B cell (primary cell): ENCODE measurements around the gene GGCX. TPM values are rescaled to one million over a fixed set of nuclear protein-coding genes. Genes with fewer than 3 reads are reported as not detected.

ENCODE experiments used
- ATAC-seq: fragments of 200-7000 bp; cut with Tn5 transposase; one replicate; pipeline ENCODE4 v1.10.0; 2021; ENCODE audit warnings: low read depth, mild to moderate bottlenecking, moderate number of reproducible peaks, moderate library complexity
- CTCF ChIA-PET: fragments of 350-600 bp; sonication (Branson Sonifier 250); formaldehyde crosslinking; loops from one replicate; lab custom pipeline; 2021; ENCODE audit warnings: antibody characterized with exemption, inconsistent platforms; lab: Charles Lee
- POLR2A ChIA-PET: fragments of 350-600 bp; sonication (Branson Sonifier 250); formaldehyde crosslinking; loops from one replicate; lab custom pipeline; 2021; ENCODE audit warnings: antibody characterized with exemption; lab: Charles Lee
- DNase-seq: peaks from one replicate; pipeline ENCODE4 v3.0.0; 2013
- H2AFZ ChIP-seq: 2 replicates; pipeline ENCODE4 v1.6.1; 2012; ENCODE audit warnings: mild to moderate bottlenecking, low read depth, low read length; ENCODE audit not compliant: insufficient read depth, poor library complexity, severe bottlenecking
- H3K27ac ChIP-seq, 2 donors: 1 replicate in 1 of 2; 2 replicates in 1 of 2; pipeline ENCODE4 v1.5.1; 2012 to 2013; ENCODE audit warnings: low read length in 2 of 2, mild to moderate bottlenecking in 2 of 2, moderate library complexity in 1 of 2
- H3K27me3 ChIP-seq, 4 experiments: fragments of 200-600 bp in 1 of 4; sonication (generic) in 1 of 4; replicated peaks in 1 of 4; 1 replicate in 2 of 4; 2 replicates in 2 of 4; pipeline versions ENCODE4 v1.6.1 to v1.7.0; 2013 to 2016; ENCODE audit warnings: low read length in 3 of 4, mild to moderate bottlenecking in 2 of 4, mixed read lengths in 1 of 4, moderate library complexity in 1 of 4; ENCODE audit not compliant: insufficient read depth in 4 of 4, control insufficient read depth in 3 of 4; ENCODE audit errors: control extremely low read depth in 1 of 4
- H3K36me3 ChIP-seq, 2 experiments: replicated peaks in 1 of 2; 1 replicate in 1 of 2; 2 replicates in 1 of 2; pipeline versions ENCODE4 v1.6.1 to v1.7.1; 2013; ENCODE audit warnings: low read length in 1 of 2; ENCODE audit not compliant: insufficient read depth in 2 of 2, control insufficient read depth in 1 of 2; ENCODE audit errors: control extremely low read depth in 1 of 2, extremely low read depth in 1 of 2
- H3K4me1 ChIP-seq, 2 donors: fragments of 200-600 bp in 1 of 2; sonication (generic) in 1 of 2; 1 replicate in 1 of 2; 2 replicates in 1 of 2; pipeline versions ENCODE4 v1.5.1 to v1.6.1; 2013 to 2017; ENCODE audit warnings: low read length in 2 of 2; ENCODE audit not compliant: control insufficient read depth in 2 of 2, insufficient read depth in 2 of 2
- H3K4me2 ChIP-seq: replicated peaks from 2 replicates; pipeline ENCODE3; 2012; ENCODE audit warnings: mild to moderate bottlenecking, low read depth, low read length; ENCODE audit not compliant: poor library complexity, severe bottlenecking
- H3K4me3 ChIP-seq, 5 experiments: fragments of 200-600 bp in 1 of 5; sonication (generic) in 1 of 5; 1 replicate in 3 of 5; 2 replicates in 2 of 5; pipeline versions ENCODE4 v1.5.1 to v1.7.0; 2011 to 2016; ENCODE audit warnings: low read length in 4 of 5, mild to moderate bottlenecking in 4 of 5, low read depth in 2 of 5, control low read depth in 1 of 5, moderate library complexity in 1 of 5; ENCODE audit not compliant: insufficient read depth in 1 of 5; ENCODE audit errors: control extremely low read depth in 1 of 5, extremely low read depth in 1 of 5
- H3K79me2 ChIP-seq: fragments of 200-600 bp; sonication (generic); one replicate; pipeline ENCODE4 v1.6.0; 2016; ENCODE audit warnings: low read length; ENCODE audit not compliant: control insufficient read depth, insufficient read depth
- H3K9ac ChIP-seq: fragments of 200-600 bp; sonication (generic); 2 replicates; pipeline ENCODE4 v1.6.1; 2017; ENCODE audit warnings: mild to moderate bottlenecking, low read length, moderate library complexity
- H3K9me3 ChIP-seq, 3 donors: one replicate each; pipeline versions ENCODE4 v1.6.1 to v1.7.1; 2013; ENCODE audit warnings: low read length in 2 of 3; ENCODE audit not compliant: control insufficient read depth in 2 of 3, insufficient read depth in 1 of 3; ENCODE audit errors: control extremely low read depth in 1 of 3
- H4K20me1 ChIP-seq: 2 replicates; pipeline ENCODE4 v1.6.0; 2012; ENCODE audit warnings: mild to moderate bottlenecking, low read length; ENCODE audit not compliant: insufficient read depth, control insufficient read depth, poor library complexity, severe bottlenecking
- H3K27ac Mint-ChIP-seq: one replicate; pipeline ENCODE4 v1.8.0; 2021; ENCODE audit warnings: mixed read lengths
- H3K27me3 Mint-ChIP-seq: one replicate; pipeline ENCODE4 v1.8.0; 2021; ENCODE audit warnings: mixed read lengths
- H3K4me1 Mint-ChIP-seq: one replicate; pipeline ENCODE4 v1.8.0; 2021; ENCODE audit warnings: mixed read lengths
- H3K4me3 Mint-ChIP-seq: one replicate; pipeline ENCODE4 v1.8.0; 2021; ENCODE audit warnings: mixed read lengths
- H3K9me3 Mint-ChIP-seq: one replicate; pipeline ENCODE4 v1.8.0; 2022; ENCODE audit warnings: mixed read lengths; ENCODE audit not compliant: insufficient read depth
- EZH2 ChIP-seq: IDR thresholded peaks from 2 replicates; pipeline ENCODE4 v1.6.1; 2012; ENCODE audit warnings: borderline replicate concordance, low read depth, mild to moderate bottlenecking, moderate library complexity, low read length; ENCODE audit not compliant: insufficient read depth, poor library complexity, severe bottlenecking
- WGBS: methylation state at CpG from one replicate; pipeline ENCODE4 v1.1.5; 2013; ENCODE audit warnings: missing lambda C conversion rate; ENCODE audit not compliant: insufficient coverage; 5-methylcytosine and 5-hydroxymethylcytosine counted together
- intact Hi-C: fragments of 100-400 bp; cut with micrococcal nuclease; formaldehyde crosslinking; loops from one replicate; pipeline ENCODE4 v1.10.0; 2022
- polyA plus RNA-seq: library from polyadenylated mRNA; depleted of rRNA; stranded (reverse); fragments of >200 nt; gene quantifications from 2 replicates; pipeline ENCODE4 v1.2.3, GENCODE V29; 2012
- total RNA-seq, 2 donors: library from RNA; stranded (reverse); fragments of 120-200 nt in 1 of 2; gene quantifications; 1 replicate in 1 of 2; 2 replicates in 1 of 2; pipeline versions ENCODE4 v1.2.3 to v1.2.4, GENCODE V29; 2013 to 2022
- TF ChIP-seq, protein P1 (sequence below): fragments of 200-600 bp; IDR thresholded peaks from one replicate; pipeline ENCODE4 v1.8.0; 2022; ENCODE audit warnings: antibody characterized with exemption, mild to moderate bottlenecking

The GGCX gene
- total and polyA plus RNA-seq, 2 donors (not counting 1 experiment from before 2014, with no cell fraction given) = 23.5 to 36.8 TPM

- intact Hi-C loops = loop anchor here (1.0 to 10.0 kb wide), 9 partner anchors 13 to 656 kb away; partner anchors contain the start of genes ELMOD3, GGCX, IMMT and RETSAT
- H3K9ac ChIP-seq = peak overlapping the region; percentile 82
- peak overlapping the region; percentile 91 for H2AFZ ChIP-seq
- no peaks in the 10 kb centered on the region for H3K9me3 Mint-ChIP-seq
- H3K79me2 ChIP-seq = peaks cover 25% of the 10 kb centered on the region
- peak overlapping the region; percentile 98 for H3K4me3 Mint-ChIP-seq
- H3K27ac ChIP-seq = peak overlapping the region; percentile 81 to 89
- peaks cover 20% of the 10 kb centered on the region for H4K20me1 ChIP-seq
- ChIA-PET POLR2A (interaction anchor here (0.6 to 3.5 kb wide), 20 partner anchors 11 to 902 kb away, joined by 3 to 39 read pairs (median 5); partner anchors contain the start of genes GGCX, IMMT, KDM3A and RNF181), CTCF (interaction anchor here (0.6 to 7.8 kb wide), 7 partner anchors 12 to 212 kb away, joined by 3 to 104 read pairs (median 3); partner anchors contain the start of gene TGOLN2)
- WGBS = under 1% methylated on average over 63 of the region's 67 CpGs
- peak overlapping the region; percentile 83 for H3K4me2 ChIP-seq
- H3K4me3 ChIP-seq = peak overlapping the region; percentile 78 to 99 (median 92)
- peak; percentile 46 for ATAC-seq
- no peaks in the 10 kb centered on the region for H3K27me3 ChIP-seq
- peaks cover 10 to 34% of the 10 kb centered on the region in 2 experiments for H3K36me3 ChIP-seq
- TF ChIP-seq, protein P1, sequence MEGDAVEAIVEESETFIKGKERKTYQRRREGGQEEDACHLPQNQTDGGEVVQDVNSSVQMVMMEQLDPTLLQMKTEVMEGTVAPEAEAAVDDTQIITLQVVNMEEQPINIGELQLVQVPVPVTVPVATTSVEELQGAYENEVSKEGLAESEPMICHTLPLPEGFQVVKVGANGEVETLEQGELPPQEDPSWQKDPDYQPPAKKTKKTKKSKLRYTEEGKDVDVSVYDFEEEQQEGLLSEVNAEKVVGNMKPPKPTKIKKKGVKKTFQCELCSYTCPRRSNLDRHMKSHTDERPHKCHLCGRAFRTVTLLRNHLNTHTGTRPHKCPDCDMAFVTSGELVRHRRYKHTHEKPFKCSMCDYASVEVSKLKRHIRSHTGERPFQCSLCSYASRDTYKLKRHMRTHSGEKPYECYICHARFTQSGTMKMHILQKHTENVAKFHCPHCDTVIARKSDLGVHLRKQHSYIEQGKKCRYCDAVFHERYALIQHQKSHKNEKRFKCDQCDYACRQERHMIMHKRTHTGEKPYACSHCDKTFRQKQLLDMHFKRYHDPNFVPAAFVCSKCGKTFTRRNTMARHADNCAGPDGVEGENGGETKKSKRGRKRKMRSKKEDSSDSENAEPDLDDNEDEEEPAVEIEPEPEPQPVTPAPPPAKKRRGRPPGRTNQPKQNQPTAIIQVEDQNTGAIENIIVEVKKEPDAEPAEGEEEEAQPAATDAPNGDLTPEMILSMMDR = no peak
- no peak for TF ChIP-seq EZH2
- H3K27ac Mint-ChIP-seq = peak overlapping the region; percentile 99
- H3K27me3 Mint-ChIP-seq = no peaks in the 10 kb centered on the region
- peak; percentile 89 for DNase-seq
- H3K4me1 ChIP-seq = peaks cover 21 to 30% of the 10 kb centered on the region in 2 donors
- peaks cover 37% of the 10 kb centered on the region for H3K4me1 Mint-ChIP-seq
- H3K9me3 ChIP-seq = no peaks in the 10 kb centered on the region
Measured at GRCh38 chr2:85539361-85540132, 21.7 kb downstream of the GGCX start.
